Osteoblast (primary cell): ENCODE results near the gene TMEM213. TPM values are rescaled to one million over a fixed set of nuclear protein-coding genes. Genes with fewer than 3 reads are reported as not detected.

Source experiments
- DNase-seq: peaks from one replicate; pipeline ENCODE4 v3.0.0; 2011; ENCODE audit warnings: low spot score, mixed read lengths; ENCODE audit not compliant: insufficient read length; ENCODE audit errors: missing footprints
- H2AFZ ChIP-seq: 2 replicates; pipeline ENCODE4 v1.6.0; 2011; ENCODE audit warnings: mild to moderate bottlenecking, low read length
- H3K27ac ChIP-seq: 2 replicates; pipeline ENCODE4 v1.5.1; 2011; ENCODE audit warnings: mild to moderate bottlenecking, low read depth, low read length, moderate library complexity
- H3K27me3 ChIP-seq: 2 replicates; pipeline ENCODE4 v1.6.0; 2012; ENCODE audit warnings: mild to moderate bottlenecking, control low read depth, inconsistent platforms, low read length, moderate library complexity; ENCODE audit not compliant: insufficient read depth
- H3K36me3 ChIP-seq: 2 replicates; pipeline ENCODE4 v1.5.1; 2011; ENCODE audit warnings: mild to moderate bottlenecking, low read length, control low read depth, moderate library complexity; ENCODE audit not compliant: insufficient read depth
- H3K4me1 ChIP-seq: 2 replicates; pipeline ENCODE4 v1.5.1; 2011; ENCODE audit warnings: mild to moderate bottlenecking, low read length, control low read depth, moderate library complexity; ENCODE audit not compliant: insufficient read depth
- H3K4me2 ChIP-seq: 2 replicates; pipeline ENCODE4 v1.6.0; 2011; ENCODE audit warnings: mild to moderate bottlenecking, low read length; ENCODE audit not compliant: insufficient read depth
- H3K4me3 ChIP-seq: fragments of 200-600 bp; sonication (generic); 3 replicates; pipeline ENCODE4 v1.5.1; 2012; ENCODE audit warnings: mild to moderate bottlenecking, low read length, inconsistent platforms; ENCODE audit not compliant: insufficient read depth
- H3K79me2 ChIP-seq: 2 replicates; pipeline ENCODE4 v1.6.0; 2012; ENCODE audit warnings: mild to moderate bottlenecking, low read length, control low read depth, inconsistent platforms; ENCODE audit not compliant: insufficient read depth
- H3K9me3 ChIP-seq: 2 replicates; pipeline ENCODE4 v1.5.1; 2011; ENCODE audit warnings: low read depth, low read length, control low read depth
- H4K20me1 ChIP-seq: 2 replicates; pipeline ENCODE4 v1.6.0; 2012; ENCODE audit warnings: mild to moderate bottlenecking, low read length, control low read depth; ENCODE audit not compliant: insufficient read depth
- CTCF ChIP-seq: IDR thresholded peaks from 2 replicates; pipeline ENCODE4 v1.5.1; 2011; ENCODE audit warnings: mild to moderate bottlenecking, low read depth, low read length, moderate library complexity; ENCODE audit errors: extremely low read depth
- total RNA-seq: library from RNA; depleted of rRNA; stranded (reverse); fragments of >200 nt; gene quantifications from 2 replicates; pipeline ENCODE4 v1.2.3, GENCODE V29; 2012

Gene TMEM213
- total RNA-seq, 1 donor, result not detected

DNA sequence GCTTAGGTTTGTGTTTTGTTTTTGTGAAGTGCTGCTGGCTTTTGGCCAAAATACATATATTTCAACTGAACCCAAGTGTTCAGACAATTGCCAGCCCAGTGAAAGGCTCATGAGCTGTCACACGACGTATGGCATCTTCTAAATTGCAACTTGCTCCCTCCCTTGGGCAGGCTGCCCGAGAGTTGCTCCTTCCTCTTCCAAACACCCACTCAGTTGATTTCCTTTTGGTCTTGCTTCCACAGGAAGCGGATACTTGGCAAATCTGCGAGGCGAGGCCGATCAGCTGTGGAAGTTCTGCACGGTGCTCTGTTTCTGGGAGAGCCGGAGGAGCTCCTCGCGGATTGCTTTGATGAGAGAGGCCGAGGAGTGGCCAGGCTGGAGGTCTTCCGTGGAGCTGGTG lies 39.8 kb downstream of the TMEM213 start:
- DNase-seq, result no peak
- Histone ChIP-seq H3K79me2 (no peaks in the 10 kb centered on the region), H3K9me3 (no peaks in the 10 kb centered on the region), H2AFZ (no peak overlapping the region), H3K4me1 (peaks cover 3% of the 10 kb centered on the region), H3K4me2 (no peak overlapping the region), H3K36me3 (peaks cover 4% of the 10 kb centered on the region), H3K27me3 (no peaks in the 10 kb centered on the region), H3K27ac (no peak overlapping the region), H3K4me3 (no peak overlapping the region), H4K20me1 (no peaks in the 10 kb centered on the region)
- no peak for TF ChIP-seq CTCF

DNA sequence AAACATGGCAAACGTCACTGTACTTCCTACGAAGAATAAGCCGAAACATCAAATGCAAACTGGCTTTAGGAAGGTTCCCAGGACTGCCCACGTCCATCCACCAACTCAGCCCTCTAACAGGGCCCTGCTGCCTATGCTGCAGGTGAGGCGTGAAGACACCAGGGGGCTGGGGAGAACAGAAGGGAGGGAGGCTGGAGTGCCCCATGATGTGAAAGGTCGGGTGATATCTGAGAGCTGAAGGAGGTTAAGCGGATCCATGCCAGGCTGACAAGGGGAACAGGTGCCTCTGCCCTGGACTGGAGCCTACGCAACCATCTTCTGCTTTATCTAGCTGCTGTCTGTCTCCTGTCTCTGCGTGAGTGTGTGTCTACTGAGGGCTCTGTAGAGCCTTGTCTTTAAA lies 40.4 kb downstream of the TMEM213 start:
- Histone ChIP-seq H3K36me3 (peaks cover 4% of the 10 kb centered on the region), H3K27ac (no peak overlapping the region), H3K79me2 (no peaks in the 10 kb centered on the region), H4K20me1 (no peaks in the 10 kb centered on the region), H3K4me2 (no peak overlapping the region), H2AFZ (no peak overlapping the region), H3K4me1 (peaks cover 3% of the 10 kb centered on the region), H3K27me3 (no peaks in the 10 kb centered on the region), H3K4me3 (no peak overlapping the region), H3K9me3 (no peaks in the 10 kb centered on the region)
- no peak for TF ChIP-seq CTCF
- no peak for DNase-seq

GRCh38 chr7:138842111-138842510 lies 44.3 kb downstream of the TMEM213 start:
- no peak for TF ChIP-seq CTCF
- Histone ChIP-seq H3K9me3 (no peaks in the 10 kb centered on the region), H3K36me3 (peaks cover under 1% of the 10 kb centered on the region), H3K4me3 (no peak overlapping the region), H3K27ac (no peak overlapping the region), H3K4me1 (peaks cover 3% of the 10 kb centered on the region), H4K20me1 (no peaks in the 10 kb centered on the region), H3K79me2 (no peaks in the 10 kb centered on the region), H3K27me3 (no peaks in the 10 kb centered on the region), H3K4me2 (no peak overlapping the region), H2AFZ (peak overlapping the region; percentile 41)
- peak; percentile 92 for DNase-seq

DNA sequence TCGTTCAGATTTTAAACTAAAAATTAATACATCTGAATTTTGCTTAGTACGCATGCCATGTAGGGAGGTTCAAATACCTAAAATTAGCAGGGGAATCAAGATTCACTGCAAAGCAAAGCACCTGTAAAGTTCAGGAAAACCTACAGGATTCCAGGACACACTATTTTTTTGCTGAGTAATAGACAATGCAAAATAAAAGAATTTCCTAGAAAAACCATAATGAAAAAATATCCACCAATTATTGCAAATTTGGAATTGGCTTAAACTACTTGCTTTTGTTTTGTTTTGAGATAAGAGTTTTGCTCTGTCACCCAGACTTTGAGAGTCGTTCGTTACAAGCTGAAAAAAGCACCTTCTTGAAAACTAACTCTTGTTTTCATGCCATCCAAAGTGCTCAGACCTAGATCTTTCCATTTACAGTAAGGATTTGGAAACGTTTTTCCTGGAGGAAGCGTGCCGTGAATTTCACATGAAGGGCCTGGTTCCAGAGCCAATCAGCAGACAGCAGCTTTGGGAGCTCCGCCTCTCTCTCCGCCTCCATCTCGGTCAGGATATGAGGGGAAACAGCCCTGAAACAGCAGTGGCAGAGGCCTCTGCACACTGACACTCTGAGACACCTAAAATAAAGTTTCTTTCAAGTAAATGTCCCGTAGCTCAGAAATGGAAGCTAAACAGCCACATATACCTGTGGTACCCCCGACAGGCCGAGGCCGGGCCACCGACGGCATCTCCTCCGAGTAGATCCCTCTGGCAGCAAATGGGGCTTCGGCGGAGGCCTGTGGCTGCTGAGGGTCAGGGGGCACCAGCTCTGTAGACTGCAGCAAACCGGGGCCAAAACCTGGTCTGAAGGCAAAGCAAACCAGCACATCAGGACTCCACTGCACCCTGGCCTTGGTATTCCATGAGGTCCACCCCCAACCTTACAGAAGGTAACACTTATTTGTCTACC lies 46.1 kb downstream of the TMEM213 start:
- Histone ChIP-seq H3K4me2 (no peak overlapping the region), H3K4me1 (peaks cover 3% of the 10 kb centered on the region), H3K9me3 (no peaks in the 10 kb centered on the region), H3K36me3 (no peaks in the 10 kb centered on the region), H3K27ac (no peak overlapping the region), H3K27me3 (no peaks in the 10 kb centered on the region), H3K4me3 (no peak overlapping the region), H4K20me1 (no peaks in the 10 kb centered on the region), H2AFZ (no peak overlapping the region), H3K79me2 (no peaks in the 10 kb centered on the region)
- TF ChIP-seq CTCF, result no peak
- DNase-seq, result no peak
